Mononuclear cell (primary cell): ENCODE measurements around the gene GARIN5A. TPM values are rescaled to one million over a fixed set of nuclear protein-coding genes. Genes with fewer than 3 reads are reported as not detected.
"Not testable (repeated sequence)": the region's sequence is repeated elsewhere in the genome, so short reads cannot be mapped to it uniquely, and the experiment has no call there.

ENCODE experiments used
- H3K27me3 ChIP-seq: 2 replicates; pipeline ENCODE4 v1.6.0; 2011; ENCODE audit warnings: low read length, control low read depth; ENCODE audit not compliant: insufficient read depth
- H3K4me1 ChIP-seq: 2 replicates; pipeline ENCODE4 v1.5.1; 2011; ENCODE audit warnings: mild to moderate bottlenecking, low read length, control low read depth; ENCODE audit not compliant: insufficient read depth
- H3K4me3 ChIP-seq: 2 replicates; pipeline ENCODE4 v1.5.1; 2011; ENCODE audit warnings: mild to moderate bottlenecking, low read length, moderate library complexity
- H3K9me3 ChIP-seq: 2 replicates; pipeline ENCODE4 v1.5.1; 2011; ENCODE audit warnings: low read depth, mild to moderate bottlenecking, control low read depth, low read length
- total RNA-seq: library from RNA; depleted of rRNA; stranded (reverse); fragments of >200 nt; gene quantifications from one replicate; pipeline ENCODE4 v1.2.3, GENCODE V29; 2012

The GARIN5A gene
- total RNA-seq, 1 donor: 0.21 TPM

DNA sequence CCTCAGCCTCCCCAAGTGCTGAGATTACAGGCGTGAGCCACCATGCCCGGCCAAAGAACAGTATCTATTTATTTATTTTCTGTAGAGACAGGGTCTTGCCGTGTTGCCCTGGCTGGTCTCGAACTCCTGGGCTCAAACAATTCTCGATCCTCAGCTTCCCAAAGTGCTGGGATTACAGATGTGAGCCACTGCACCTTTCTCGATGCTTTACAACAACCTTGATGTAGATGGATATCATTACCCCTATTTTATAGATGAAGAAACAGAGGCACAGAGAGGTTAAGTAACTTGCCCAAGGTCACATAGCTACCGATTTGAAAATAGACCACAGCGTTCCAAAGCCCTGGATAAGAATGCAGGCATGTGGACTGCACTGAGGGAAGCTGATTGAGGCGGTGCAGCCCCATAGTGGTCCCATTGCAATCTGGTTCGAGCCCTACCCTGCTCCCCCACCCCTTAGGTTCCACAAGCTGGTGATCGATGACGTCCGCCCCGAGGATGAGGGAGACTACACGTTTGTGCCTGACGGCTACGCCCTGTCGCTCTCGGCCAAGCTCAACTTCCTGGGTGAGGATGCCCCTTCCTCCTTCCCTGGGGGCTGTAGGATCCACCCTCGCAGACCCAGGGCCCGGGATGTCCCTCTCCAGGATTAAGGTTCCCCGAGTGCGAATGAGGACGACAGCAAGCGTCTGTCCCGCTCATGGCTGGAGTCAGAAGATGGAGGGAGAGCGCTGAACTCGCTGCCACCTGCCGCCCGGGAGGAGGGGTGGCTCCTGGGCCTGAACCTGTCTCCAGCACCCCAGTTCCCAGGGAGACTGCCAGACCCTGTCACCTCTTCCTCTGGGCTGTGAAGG, 26.1 kb downstream of the GARIN5A start:
- H3K4me3 ChIP-seq: no peak overlapping the region
- H3K4me1 ChIP-seq: no peaks in the 10 kb centered on the region
- H3K9me3 ChIP-seq: no peaks in the 10 kb centered on the region
- H3K27me3 ChIP-seq: no peaks in the 10 kb centered on the region

DNA sequence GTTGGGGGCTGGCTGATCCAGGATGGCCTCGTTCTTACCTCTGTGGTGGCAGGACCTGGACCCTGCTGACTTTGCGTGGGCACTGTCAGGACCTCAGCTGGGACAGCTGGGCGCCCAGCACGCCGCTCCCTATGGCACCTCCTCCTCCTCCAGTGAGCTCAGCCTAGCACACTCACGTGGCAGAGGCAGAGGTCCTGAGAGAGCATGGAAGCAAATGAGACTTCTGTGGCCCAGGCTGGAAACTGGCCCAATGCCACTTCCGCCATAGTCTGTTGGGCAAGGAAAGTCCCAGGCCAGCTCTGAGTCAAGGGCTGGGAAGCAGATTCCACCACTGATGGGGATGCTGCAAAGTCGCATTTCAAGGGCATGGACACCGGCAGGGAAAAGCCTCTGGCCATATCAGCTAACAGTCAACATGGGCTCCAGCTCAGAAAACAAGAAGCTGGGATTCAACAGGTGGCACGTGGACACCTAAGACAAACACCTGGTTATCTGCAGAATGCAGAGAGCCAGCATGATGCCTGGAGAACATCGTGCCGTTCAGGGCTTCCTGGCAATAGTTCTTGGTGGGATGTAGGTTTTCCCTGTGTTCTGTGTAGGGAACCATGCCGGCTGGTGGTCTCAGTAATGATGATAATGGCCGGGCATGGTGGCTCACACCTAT, 27.3 kb downstream of the GARIN5A start:
- H3K4me1 ChIP-seq: no peaks in the 10 kb centered on the region
- H3K27me3 ChIP-seq: no peaks in the 10 kb centered on the region
- no peaks in the 10 kb centered on the region for H3K9me3 ChIP-seq
- H3K4me3 ChIP-seq: no peak overlapping the region

DNA sequence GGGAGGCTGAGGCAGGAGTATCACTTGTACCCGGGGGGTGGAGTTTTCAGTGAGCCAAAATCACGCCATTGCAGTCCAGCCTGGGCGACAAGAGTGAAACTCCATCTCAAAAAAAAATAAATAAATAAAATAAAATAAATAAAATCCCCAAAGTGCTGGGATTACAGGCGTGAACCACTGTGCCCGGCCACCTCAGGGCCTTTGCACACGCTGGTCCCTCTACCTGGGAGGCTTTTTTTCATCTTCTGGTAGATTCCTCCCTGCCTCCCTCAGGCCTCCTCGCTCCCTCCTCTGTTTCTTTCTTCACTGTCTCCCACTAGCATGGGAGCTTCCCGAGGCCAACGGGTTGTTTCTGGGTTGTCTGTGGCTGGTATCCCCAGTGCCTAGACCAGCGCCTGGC, 28.9 kb downstream of the GARIN5A start:
- H3K4me1 ChIP-seq: no peaks in the 10 kb centered on the region
- no peaks in the 10 kb centered on the region for H3K27me3 ChIP-seq
- no peak overlapping the region for H3K4me3 ChIP-seq
- no peaks in the 10 kb centered on the region for H3K9me3 ChIP-seq

DNA sequence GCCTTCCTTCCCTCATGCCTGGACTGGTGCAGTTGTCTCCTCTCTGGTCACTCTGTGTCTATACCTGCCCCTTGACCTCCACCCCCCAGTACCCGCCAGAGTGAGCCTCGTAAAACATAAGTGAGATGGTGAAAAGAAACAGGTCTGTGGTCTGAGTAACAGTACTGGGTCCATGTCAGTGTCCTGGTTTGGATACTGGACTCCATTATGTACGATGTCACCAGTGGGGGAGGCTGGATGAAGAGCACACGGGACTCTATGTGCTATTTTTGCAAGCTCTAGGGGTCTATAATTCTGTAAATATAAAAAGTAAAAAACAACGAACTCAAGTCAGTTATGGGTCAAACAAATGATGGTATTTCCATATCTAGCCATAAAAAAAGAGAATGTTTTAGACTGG, 29.6 kb downstream of the GARIN5A start:
- H3K4me3 ChIP-seq: no peak overlapping the region
- no peaks in the 10 kb centered on the region for H3K9me3 ChIP-seq
- H3K27me3 ChIP-seq: no peaks in the 10 kb centered on the region
- H3K4me1 ChIP-seq: no peaks in the 10 kb centered on the region

DNA sequence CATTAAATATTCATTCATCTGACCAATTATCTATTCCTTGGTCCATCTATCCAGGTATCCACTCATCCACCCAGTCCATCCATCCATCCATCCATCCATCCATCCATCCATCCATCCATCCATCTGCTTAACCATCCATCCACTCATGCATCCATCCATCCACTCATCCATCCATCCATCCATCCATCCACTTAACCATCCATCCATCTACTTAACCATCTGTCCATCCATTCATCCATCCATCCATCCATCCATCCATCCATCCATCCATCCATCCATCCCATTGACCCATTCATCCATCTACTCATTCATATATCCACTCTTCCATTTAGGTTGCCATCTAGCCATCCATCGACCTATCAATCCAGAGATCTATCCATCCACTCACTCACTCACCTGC, 32.6 kb downstream of the GARIN5A start:
- H3K4me3 ChIP-seq: no peak overlapping the region
- H3K4me1 ChIP-seq: no peaks in the 10 kb centered on the region
- no peaks in the 10 kb centered on the region for H3K27me3 ChIP-seq
- no peaks in the 10 kb centered on the region for H3K9me3 ChIP-seq

DNA sequence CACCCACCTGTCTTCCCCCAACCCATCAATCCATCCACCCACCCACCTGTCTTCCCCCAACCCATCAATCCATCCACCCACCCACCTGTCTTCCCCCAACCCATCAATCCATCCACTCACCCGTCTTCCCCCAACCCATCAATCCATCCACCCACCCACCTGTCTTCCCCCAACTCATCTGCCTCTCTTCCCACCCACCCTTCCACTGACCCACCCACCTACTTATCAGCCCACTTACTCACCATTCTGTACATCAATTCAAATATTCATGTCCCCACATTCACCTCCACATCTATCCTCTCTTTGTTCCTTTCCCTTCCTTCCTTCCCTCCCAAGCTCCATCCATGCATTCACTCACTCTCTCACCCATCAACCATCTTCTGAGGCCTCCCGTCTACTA, 37.5 kb downstream of the GARIN5A start:
- not testable (repeated sequence) for H3K4me1 ChIP-seq, H3K4me3 ChIP-seq, H3K27me3 ChIP-seq, H3K9me3 ChIP-seq

DNA sequence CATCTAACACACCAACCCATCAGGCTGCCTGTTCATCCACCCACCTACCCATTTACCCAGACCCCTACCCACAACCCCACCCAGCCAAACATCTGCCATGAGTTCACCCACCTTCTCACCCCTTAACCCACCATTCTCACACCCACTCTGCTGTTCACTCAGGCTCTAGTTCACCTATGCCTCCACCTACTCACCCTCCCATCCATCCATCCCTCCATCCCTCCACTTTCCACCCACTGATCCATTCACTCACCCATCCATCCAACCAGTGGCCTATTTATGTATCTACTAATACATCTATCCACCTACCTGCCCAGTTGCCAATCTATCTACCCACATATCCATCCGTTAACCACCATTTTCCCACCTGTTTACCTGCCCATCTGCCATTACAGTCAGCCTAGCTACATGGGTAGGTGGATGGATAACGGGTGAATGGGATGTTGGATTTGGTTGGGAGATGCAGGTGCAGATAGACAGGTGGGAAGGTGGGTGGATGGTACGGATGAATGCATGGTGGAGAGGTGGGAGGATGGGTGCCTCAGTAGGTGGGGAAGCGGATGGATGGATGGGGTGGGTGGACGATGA, 38.7 kb downstream of the GARIN5A start:
- H3K9me3 ChIP-seq: no peaks in the 10 kb centered on the region
- peaks cover under 1% of the 10 kb centered on the region for H3K4me1 ChIP-seq
- H3K27me3 ChIP-seq: no peaks in the 10 kb centered on the region
- H3K4me3 ChIP-seq: no peak overlapping the region

DNA sequence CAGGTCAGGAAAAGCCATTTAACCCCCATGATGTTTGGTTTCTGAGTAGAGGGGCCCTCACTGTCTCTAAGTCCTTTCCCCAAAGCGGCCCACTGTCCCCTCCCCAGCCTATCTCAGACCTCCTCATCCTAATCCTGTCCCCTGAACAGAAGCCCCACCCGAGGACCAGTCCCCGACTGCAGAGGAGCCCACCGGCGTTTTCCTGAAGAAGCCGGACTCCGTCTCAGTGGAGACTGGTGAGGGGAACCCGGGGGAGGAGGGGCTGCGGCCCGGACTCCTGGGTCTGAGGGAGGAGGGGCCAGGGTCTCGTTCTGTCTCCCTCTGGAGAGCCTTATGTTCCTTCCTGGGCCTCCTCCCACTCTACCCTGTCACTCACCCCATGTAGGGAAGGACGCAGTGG, 41.0 kb downstream of the GARIN5A start:
- Histone ChIP-seq H3K9me3 (no peaks in the 10 kb centered on the region), H3K4me1 (peaks cover 18% of the 10 kb centered on the region), H3K4me3 (no peak overlapping the region), H3K27me3 (peaks cover 2% of the 10 kb centered on the region)

DNA sequence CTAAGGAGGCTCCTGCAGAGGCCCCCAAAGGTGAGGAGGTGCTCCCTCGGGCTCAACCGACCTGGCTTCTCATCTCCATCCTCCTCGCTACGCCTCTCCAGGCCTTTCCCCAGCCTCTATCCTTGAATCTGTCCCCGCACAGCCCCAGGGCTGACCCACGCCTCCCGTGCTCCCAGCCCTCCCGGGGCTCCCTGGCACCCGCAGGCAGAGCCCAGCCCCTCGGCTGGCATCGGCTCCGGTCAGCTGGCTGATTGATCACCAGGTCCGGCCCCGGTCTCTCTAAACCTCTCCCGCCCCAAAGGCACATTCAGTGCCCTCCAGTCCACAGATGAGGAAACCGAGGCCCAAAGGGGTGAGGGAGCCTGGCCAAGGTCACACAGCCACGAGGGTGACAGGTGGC, 41.4 kb downstream of the GARIN5A start:
- Histone ChIP-seq H3K27me3 (peaks cover 2% of the 10 kb centered on the region), H3K4me3 (no peak overlapping the region), H3K9me3 (no peaks in the 10 kb centered on the region), H3K4me1 (peaks cover 20% of the 10 kb centered on the region)

DNA sequence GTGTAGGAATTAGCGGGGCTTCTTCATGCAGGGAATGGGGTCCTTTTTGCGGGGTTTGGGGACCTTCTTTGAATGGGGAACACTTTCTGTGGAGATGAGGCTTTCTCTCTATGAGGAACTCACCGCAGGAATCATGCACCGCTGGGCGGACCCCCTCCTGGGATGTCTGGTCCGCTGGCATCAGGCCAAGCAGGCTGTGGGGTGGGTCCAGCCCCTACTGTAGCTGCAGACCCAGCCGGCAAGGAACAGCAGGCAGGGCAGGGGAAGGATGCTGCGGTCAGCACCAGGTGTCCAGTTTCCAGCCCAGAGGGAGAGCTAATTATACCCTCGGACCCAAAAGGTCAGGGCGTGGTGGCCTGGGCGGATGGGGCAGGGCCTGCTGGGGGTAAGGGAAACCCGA, 42.1 kb downstream of the GARIN5A start:
- Histone ChIP-seq H3K9me3 (no peaks in the 10 kb centered on the region), H3K4me1 (peaks cover 20% of the 10 kb centered on the region), H3K4me3 (no peak overlapping the region), H3K27me3 (peaks cover 2% of the 10 kb centered on the region)

DNA sequence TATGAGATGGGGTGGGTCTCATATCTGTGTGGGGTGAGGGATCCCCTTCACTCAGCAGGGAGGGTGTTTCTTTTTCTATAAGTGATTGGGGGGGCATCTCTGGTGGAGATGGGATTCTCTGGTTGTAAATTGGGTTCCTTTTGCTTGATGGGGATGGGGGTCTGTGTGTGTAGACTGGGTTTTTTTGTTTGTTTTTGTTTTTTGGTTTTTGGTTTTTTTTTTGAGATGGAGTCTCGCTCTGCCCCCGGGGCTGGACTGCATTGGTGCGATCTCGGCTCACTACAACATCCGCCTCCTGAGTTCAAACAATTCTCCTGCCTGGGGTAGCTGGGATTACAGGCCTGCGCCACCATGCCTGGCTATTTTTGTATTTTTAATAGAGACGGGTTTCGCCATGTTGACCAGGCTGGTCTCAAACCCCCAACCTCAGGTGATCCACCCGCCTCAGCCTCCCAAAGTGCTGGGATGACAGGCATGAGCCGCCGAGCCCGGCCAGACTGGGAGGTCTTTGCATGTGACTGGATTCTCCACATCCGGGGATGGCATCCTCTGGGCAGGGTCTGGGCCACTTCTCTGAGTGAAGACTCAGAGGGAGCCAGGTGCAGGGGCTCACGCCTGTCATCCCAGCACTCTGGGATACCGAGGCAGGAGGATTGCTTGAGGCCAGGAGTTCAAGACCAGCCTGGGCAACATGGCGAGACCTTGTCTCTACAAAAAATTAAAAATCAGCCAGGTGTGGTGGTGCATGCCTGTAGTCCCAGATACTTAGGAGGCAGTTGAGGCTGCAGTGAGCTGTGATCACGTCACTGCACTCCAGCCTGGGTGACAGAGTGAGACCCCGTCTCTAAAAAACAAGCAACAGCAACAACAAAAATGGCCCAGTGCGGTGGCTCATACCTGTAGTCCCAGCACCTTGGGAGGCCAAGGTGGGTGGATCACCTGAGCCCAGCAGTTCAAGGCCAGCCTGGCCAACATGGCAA, 43.2 kb downstream of the GARIN5A start:
- H3K4me3 ChIP-seq: no peak overlapping the region
- peaks cover 22% of the 10 kb centered on the region for H3K4me1 ChIP-seq
- no peaks in the 10 kb centered on the region for H3K9me3 ChIP-seq
- H3K27me3 ChIP-seq: peaks cover 2% of the 10 kb centered on the region

DNA sequence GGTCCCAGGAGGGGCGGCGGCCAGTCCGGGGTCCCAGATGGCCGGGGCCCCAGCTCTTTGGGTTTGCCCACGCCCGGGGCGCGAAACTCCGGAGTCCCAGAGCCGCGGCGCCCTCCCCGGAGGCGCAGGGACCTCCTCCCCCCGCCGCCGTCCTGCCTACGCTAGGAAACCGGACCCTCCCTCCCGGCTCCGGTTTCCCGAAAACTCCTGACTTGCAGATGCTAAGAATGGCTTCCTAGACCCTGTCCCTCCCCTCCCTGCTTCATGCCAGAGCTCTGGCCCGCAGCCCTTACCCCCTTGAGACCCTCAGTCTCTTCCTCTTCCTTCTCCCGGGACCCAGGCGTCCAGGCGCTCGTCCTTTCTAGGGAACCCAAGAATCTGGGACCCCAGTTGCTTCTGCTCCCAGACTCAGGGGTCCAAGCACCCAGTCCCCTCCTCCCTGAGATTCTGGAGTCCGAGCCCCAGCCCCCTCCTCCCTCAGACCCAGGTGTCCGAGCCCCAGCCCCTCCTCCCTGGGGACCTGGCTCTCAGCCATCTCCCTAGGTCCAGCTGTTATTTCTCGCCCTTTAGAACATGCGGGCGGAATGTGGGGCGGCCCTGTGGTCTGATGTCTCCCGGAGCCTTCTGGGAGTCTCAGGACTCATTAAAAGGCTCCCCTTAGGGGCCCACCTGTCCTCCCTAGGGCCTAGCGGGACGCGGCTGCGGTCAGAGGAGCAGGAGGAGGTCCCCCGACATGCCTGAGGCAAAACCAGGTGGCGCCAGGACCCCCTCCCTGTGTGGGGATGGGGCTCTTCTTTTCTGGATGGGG, 44.2 kb downstream of the GARIN5A start, which contains the start of gene MYBPC2:
MYBPC2 (plus strand) TSS at position 672 of the 808 bp plus-strand sequence; CDS start at position 734, 62 bp downstream.
- H3K9me3 ChIP-seq: no peaks in the 10 kb centered on the region
- peaks cover 2% of the 10 kb centered on the region for H3K27me3 ChIP-seq
- peaks cover 30% of the 10 kb centered on the region for H3K4me1 ChIP-seq
- peak within 1 kb of the TSS; percentile 49 for H3K4me3 ChIP-seq

DNA sequence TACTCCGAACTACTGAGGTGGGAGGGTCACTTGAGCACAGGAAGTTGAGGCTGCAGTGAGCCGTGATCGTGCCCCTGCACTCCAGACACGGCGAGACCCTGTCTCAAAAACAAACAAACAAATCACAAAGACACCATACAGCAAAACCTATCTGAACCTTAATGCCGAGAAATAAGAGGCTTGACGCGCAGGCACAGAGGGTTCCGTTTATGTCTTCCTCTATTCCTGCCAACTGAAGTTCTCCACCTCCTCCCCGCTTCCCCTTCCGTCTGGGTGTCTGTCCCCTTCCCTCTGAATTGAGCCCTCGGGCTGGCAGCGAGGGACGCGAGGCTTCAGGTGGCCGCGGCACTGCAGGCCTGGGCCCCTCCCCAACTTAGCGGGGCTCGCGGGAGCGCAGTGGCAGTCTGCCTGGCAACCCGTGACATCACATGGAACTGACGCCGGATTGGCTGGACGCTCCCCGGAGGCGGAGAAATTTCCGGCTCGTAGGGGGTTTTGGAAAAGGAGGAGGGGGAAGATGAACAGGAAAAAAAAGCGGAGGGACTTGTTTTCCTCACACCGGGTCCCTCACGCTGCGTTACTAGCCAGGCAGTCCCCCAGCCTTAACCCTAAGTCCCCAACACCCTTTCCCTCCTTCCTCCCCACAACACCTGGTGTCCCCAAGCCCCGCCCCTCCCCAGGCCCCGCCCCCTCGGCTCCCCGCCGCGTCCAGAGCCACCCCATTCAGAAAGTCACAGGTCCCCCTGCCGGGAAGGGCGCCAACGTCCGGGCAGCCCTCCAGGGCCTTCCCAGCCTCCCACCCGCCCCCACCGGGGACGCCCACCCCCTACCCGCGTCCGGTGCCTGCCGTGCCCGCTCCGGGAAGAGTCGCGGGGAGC, 45.1 kb downstream of the GARIN5A start:
- peaks cover 2% of the 10 kb centered on the region for H3K27me3 ChIP-seq
- peak overlapping the region; percentile 49 for H3K4me3 ChIP-seq
- H3K9me3 ChIP-seq: no peaks in the 10 kb centered on the region
- peaks cover 31% of the 10 kb centered on the region for H3K4me1 ChIP-seq
